HEK293 (cell line): ENCODE measurements around the gene NEK7.

Source experiments
- BCL11A ChIP-seq: fragments of 450-650 bp; formaldehyde crosslinking; IDR thresholded peaks from 2 replicates; pipeline ENCODE4 v1.5.1; 2016; ENCODE audit warnings: low read depth, missing biosample characterization, missing genetic modification characterization
- SALL2 ChIP-seq: fragments of 450-650 bp; formaldehyde crosslinking; IDR thresholded peaks from 2 replicates; pipeline ENCODE4 v1.5.0; 2017; ENCODE audit warnings: missing biosample characterization, mild to moderate bottlenecking, missing genetic modification characterization, borderline replicate concordance
- ZBTB1 ChIP-seq: fragments of 450-650 bp; formaldehyde crosslinking; IDR thresholded peaks from 2 replicates; pipeline ENCODE4 v1.5.1; 2016; ENCODE audit warnings: missing biosample characterization, missing genetic modification characterization
- ZBTB7A ChIP-seq: fragments of 450-650 bp; formaldehyde crosslinking; IDR thresholded peaks from 2 replicates; pipeline ENCODE4 v1.5.1; 2016; ENCODE audit warnings: low read depth, missing biosample characterization, missing genetic modification characterization
- ZNF23 ChIP-seq: fragments of 450-650 bp; formaldehyde crosslinking; IDR thresholded peaks from 2 replicates; pipeline ENCODE4 v1.5.1; 2016; ENCODE audit warnings: missing biosample characterization, missing genetic modification characterization, borderline replicate concordance
- ZNF266 ChIP-seq: fragments of 450-650 bp; formaldehyde crosslinking; IDR thresholded peaks from 2 replicates; pipeline ENCODE4 v1.5.1; 2016; ENCODE audit warnings: missing biosample characterization, missing genetic modification characterization, low read depth
- ZNF302 ChIP-seq: fragments of 450-650 bp; formaldehyde crosslinking; IDR thresholded peaks from 2 replicates; pipeline ENCODE4 v1.5.1; 2016; ENCODE audit warnings: missing biosample characterization, missing genetic modification characterization, low read depth
- ZNF433 ChIP-seq: fragments of 450-650 bp; formaldehyde crosslinking; IDR thresholded peaks from 2 replicates; pipeline ENCODE4 v1.5.1; 2016; ENCODE audit warnings: missing biosample characterization, missing genetic modification characterization, low read depth
- TF ChIP-seq, protein P1 (sequence below): fragments of 450-650 bp; formaldehyde crosslinking; IDR thresholded peaks from 2 replicates; pipeline ENCODE4 v1.5.1; 2016; ENCODE audit warnings: missing biosample characterization, missing genetic modification characterization
- TF ChIP-seq, protein P2 (sequence below): fragments of 450-650 bp; formaldehyde crosslinking; IDR thresholded peaks from 2 replicates; pipeline ENCODE4 v1.5.1; 2016; ENCODE audit warnings: missing biosample characterization, missing genetic modification characterization
- TF ChIP-seq, protein P3 (sequence below): sonication (generic); formaldehyde crosslinking; IDR thresholded peaks from 2 replicates; pipeline ENCODE4 v1.8.1; 2022; ENCODE audit warnings: mild to moderate bottlenecking, moderate library complexity, missing genetic modification reagents

DNA sequence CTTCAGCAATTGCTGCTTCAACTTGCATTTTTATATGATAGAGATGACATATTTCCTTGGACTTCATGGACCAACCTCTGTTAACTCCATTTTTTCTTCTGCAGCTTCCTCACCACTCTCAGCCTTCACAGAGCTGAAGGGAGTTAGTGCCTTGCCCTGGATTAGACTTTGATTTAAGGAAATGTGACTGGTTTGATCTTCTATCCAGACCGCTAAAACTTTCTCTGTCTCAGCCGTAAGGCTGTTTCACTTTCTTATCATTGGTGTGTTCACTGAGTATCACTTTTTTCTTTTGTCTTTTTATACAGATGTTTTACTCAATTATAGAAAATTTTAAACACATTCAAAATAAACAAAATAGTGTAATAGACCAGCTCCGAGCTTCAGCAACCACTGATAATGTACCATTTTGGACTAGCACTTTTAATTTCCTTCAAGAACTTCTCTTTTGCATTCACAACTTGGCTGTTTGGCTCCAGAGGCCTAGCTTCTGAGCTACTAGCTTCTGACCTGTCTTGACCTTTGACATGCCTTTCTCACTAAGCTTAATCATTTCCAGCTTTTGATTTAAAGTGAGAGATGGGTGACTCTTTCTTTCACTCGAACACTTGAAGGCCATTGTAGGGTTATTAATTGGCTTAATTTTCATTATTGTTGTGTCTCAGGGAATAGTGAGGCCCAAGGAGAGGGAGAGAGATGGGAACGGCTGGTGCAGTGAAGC lies 9.3 kb downstream of the NEK7 start:
- no peak for TF ChIP-seq ZNF23 (tag by site-specific recombination)
- TF ChIP-seq ZBTB7A = no peak
- TF ChIP-seq, protein P1, sequence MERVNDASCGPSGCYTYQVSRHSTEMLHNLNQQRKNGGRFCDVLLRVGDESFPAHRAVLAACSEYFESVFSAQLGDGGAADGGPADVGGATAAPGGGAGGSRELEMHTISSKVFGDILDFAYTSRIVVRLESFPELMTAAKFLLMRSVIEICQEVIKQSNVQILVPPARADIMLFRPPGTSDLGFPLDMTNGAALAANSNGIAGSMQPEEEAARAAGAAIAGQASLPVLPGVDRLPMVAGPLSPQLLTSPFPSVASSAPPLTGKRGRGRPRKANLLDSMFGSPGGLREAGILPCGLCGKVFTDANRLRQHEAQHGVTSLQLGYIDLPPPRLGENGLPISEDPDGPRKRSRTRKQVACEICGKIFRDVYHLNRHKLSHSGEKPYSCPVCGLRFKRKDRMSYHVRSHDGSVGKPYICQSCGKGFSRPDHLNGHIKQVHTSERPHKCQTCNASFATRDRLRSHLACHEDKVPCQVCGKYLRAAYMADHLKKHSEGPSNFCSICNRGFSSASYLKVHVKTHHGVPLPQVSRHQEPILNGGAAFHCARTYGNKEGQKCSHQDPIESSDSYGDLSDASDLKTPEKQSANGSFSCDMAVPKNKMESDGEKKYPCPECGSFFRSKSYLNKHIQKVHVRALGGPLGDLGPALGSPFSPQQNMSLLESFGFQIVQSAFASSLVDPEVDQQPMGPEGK (tag by site-specific recombination) = no peak
- TF ChIP-seq, protein P2, sequence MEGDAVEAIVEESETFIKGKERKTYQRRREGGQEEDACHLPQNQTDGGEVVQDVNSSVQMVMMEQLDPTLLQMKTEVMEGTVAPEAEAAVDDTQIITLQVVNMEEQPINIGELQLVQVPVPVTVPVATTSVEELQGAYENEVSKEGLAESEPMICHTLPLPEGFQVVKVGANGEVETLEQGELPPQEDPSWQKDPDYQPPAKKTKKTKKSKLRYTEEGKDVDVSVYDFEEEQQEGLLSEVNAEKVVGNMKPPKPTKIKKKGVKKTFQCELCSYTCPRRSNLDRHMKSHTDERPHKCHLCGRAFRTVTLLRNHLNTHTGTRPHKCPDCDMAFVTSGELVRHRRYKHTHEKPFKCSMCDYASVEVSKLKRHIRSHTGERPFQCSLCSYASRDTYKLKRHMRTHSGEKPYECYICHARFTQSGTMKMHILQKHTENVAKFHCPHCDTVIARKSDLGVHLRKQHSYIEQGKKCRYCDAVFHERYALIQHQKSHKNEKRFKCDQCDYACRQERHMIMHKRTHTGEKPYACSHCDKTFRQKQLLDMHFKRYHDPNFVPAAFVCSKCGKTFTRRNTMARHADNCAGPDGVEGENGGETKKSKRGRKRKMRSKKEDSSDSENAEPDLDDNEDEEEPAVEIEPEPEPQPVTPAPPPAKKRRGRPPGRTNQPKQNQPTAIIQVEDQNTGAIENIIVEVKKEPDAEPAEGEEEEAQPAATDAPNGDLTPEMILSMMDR (tag by site-specific recombination) = no peak
- no peak for TF ChIP-seq ZNF433 (tag by site-specific recombination)
- no peak for TF ChIP-seq ZNF266
- TF ChIP-seq ZBTB1 (tag by site-specific recombination) = no peak
- no peak for TF ChIP-seq ZNF302 (tag by site-specific recombination)
- no peak for TF ChIP-seq SALL2
- TF ChIP-seq, protein P3, sequence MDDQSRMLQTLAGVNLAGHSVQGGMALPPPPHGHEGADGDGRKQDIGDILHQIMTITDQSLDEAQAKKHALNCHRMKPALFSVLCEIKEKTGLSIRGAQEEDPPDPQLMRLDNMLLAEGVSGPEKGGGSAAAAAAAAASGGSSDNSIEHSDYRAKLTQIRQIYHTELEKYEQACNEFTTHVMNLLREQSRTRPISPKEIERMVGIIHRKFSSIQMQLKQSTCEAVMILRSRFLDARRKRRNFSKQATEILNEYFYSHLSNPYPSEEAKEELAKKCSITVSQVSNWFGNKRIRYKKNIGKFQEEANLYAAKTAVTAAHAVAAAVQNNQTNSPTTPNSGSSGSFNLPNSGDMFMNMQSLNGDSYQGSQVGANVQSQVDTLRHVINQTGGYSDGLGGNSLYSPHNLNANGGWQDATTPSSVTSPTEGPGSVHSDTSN = no peak
- TF ChIP-seq BCL11A (tag by site-specific recombination) = no peak
